GM12872 (cell line): ENCODE results near the gene WAC.

Experiments
- TF ChIP-seq, protein P1 (sequence below): IDR thresholded peaks from 3 replicates; pipeline ENCODE4 v1.5.1; 2011; ENCODE audit warnings: low read depth, mild to moderate bottlenecking, low read length, moderate library complexity; ENCODE audit not compliant: insufficient read depth

WAC gene

DNA sequence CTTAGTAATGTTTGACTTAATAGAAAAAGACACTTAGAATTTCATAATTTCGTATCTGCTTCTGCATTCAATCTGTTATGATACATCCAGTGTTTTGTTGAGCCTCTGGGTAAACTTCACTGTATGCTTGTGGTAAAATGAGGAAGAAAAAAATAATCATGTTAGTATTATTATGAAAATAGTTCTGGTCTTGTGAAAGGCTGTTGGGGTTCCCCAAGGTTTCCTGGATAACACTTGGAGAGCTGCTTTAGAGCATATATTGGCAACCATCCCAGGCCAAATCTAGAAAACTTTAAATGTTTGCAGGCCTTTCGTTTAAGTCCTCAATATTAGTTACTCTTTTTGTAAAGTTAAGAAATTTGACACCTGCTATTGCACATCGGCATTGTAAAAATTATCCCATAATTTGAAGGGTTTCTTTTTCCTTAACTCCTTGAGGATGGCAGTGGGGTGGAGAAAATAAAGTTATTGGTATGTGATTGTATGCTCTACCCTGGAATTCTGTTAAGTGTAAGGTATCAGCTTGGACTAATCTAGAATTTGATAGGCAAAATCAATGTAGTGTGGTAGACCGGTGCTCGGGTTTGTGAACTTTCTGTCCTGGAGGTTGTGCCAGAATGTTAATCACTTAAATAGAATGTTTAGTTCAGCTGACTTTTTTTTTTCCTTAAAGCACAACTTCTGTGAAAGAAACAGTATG, 54.5 kb downstream of the WAC start:
- TF ChIP-seq, protein P1, sequence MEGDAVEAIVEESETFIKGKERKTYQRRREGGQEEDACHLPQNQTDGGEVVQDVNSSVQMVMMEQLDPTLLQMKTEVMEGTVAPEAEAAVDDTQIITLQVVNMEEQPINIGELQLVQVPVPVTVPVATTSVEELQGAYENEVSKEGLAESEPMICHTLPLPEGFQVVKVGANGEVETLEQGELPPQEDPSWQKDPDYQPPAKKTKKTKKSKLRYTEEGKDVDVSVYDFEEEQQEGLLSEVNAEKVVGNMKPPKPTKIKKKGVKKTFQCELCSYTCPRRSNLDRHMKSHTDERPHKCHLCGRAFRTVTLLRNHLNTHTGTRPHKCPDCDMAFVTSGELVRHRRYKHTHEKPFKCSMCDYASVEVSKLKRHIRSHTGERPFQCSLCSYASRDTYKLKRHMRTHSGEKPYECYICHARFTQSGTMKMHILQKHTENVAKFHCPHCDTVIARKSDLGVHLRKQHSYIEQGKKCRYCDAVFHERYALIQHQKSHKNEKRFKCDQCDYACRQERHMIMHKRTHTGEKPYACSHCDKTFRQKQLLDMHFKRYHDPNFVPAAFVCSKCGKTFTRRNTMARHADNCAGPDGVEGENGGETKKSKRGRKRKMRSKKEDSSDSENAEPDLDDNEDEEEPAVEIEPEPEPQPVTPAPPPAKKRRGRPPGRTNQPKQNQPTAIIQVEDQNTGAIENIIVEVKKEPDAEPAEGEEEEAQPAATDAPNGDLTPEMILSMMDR: no peak

DNA sequence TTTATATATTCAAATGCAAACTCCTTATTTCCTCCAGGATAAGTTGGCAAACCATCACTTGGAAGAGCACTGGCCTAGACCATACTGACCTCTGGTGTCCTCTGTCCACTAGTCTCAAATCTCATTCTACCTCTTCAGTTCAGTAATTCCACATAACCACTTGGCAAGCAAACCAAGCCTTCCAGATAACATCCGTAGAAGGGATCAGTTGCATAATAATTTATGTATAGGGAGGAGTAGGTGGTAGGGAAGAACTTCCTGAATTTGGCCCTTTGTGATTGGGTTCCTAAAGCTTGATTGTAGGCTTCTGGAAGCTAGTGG, 55.0 kb downstream of the WAC start:
- TF ChIP-seq, protein P1: no peak

DNA sequence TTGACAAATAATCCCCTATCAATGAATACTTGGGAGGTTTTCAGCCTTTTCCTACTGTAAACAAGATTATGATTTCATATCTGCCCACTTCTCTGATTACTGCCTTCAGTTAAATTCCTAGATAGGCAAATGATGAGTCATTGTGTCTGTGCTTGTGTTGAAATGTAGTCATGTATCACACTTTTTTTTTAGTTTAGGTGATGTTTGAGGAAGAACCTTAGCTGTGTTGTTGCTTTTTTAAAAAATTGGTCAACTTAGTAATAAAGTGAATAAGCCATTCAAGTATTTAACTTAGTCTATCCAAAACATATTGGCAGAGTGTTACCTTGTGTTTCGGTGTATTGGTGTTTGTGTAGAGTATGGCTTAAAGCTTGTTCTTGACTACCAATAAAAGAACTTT, 60.0 kb downstream of the WAC start:
- TF ChIP-seq, protein P1: no peak

DNA sequence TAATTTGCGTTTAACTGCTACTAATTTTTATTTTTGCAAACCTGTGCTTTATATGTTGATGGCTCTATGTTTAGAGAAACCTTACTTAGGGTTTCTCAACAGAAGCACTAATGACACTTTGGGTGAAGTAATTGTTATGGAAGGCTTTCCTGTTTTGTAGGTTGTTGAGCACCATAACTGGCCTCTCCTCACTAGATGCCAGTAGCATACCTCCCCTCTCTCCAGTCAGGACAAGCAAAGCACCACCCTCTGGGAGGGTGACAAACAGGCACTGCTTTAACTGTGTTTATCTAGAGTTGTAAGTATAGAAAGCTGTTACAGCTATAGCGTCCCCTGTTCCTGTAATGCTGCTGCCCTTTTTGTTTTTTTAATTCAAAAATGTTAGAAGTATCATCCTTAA, 60.9 kb downstream of the WAC start:
- TF ChIP-seq, protein P1: no peak

DNA sequence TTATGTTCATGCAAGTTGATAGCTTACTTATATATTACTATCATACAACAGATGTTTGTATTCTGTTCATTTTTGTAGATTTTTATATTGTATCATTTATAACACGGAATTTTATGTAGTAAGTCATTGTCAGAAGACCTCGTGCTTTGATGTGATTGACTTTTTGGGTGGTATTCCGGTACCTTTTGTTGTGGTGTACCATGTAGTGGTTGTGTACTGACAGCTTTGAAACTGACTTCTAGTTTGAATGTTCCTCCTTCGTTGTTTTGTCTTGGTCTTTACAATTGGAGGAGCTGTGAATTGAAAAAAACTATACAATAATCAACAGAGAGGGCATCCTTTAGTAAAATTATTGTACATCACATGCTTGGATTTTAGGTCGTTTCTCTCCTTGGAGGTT, 61.5 kb downstream of the WAC start:
- TF ChIP-seq, protein P1: no peak

DNA sequence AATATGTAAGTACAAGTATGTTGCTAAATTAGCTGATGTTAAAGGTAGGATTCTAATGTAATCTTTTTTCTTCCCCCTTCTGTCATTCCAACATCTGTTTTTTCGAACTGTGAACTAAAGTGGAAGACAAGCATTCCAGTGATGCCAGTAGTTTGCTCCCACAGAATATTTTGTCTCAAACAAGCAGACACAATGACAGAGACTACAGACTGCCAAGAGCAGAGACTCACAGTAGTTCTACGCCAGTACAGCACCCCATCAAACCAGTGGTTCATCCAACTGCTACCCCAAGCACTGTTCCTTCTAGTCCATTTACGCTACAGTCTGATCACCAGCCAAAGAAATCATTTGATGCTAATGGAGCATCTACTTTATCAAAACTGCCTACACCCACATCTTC, 62.7 kb downstream of the WAC start:
- TF ChIP-seq, protein P1: no peak

DNA sequence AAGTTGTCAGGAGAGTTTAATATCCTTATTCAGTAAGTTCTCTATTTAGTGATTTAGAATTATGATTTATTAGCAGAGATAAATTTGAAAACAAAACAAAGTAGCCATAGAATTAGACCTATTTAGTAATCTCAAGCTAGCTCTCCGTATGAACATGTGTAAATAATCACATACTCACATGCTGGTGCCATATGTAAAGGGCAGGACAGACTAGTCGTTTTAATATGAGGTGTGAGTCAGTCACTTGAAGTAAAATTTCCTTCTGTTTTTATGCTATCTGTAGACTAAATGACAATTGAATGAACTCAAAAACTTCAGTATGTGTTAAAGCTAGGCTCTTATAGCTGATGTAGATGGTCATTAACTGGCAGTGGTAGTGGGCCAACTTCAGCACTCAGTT, 67.1 kb downstream of the WAC start:
- TF ChIP-seq, protein P1: no peak

DNA sequence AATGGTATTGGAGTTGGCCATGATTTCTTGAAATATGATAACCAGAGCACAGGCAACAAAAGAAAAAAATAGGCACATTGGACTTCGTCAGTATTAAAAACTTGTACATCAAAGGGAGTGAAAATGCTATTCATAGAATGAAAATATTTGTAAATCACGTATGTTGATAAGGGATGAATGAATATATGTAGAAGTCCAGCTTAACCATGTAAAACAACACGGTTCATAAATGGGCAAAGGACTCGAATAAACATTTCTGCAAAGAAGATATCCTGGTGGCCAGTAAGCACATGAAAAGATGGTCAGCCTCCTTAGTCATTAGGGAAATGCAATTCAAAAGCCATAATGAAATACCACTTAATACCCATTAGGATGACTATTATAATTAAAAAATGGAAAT, 68.1 kb downstream of the WAC start:
- TF ChIP-seq, protein P1: no peak
